ENCODE results near the gene TRIM34.
"Not testable (repeated sequence)": the region's sequence is repeated elsewhere in the genome, so short reads cannot be mapped to it uniquely, and the experiment has no call there.

The TRIM34 gene

DNA sequence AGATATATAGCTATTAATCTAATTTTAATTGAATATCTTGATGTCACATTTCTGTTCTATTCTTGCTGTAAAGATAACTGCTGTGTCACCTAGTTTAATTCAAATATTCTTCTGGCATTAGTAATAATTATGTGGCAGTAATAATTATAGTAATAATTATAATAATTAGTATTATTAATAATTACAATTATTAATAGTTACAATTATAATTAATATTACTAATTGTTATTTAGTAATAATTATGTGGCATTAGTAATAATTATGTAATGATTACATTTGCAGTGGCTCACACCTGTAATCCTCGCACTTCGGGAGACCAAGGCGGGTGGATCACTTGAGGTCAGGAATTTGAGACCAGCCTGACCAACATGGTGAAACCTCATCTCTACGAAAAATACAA, 61.6 kb downstream of the TRIM34 start:
- no peak for DNase-seq

DNA sequence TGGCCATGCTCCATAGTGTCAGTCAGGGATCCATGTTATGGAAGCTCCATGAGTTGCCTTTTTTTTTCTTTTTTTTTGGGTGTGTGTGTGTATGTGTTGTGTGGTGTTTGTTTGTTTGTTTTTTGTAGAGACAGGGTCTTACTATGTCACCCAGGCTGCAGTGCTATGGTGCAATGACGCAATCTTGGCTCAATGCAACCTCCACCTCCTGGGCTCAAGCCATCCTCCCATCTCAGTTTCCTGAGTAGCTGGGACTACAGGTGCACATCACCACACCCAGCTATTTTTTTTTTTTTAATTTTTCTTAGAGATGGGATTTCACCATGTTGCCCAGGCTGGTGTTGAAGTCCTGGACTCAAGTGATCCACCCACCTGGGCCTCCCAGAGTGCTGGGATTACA, 63.7 kb downstream of the TRIM34 start:
- no peak for DNase-seq

DNA sequence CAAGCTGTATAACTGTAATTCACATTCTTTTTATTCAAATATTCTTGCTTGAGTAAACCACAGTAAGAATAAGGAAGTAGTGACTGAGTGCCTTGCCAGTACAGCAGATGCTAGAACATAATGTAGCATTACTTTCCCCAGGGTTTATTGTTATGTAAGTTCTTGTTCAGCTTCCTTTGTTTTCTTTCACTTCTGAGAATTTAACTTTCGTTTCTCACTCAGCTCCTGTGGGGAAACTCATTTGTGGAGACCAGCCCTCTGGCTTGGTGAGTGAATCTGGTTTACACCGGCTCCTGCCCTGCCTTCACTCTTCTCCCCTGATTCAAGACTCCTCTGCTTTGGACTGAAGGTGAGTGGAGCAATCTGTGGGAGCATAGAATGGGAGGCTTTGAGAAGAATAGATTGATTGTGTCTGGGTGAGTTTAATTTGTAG, 64.8 kb downstream of the TRIM34 start, which contains the start of gene TRIM22:
Gene TRIM22 (plus strand): TSS at position 240 of the 433 bp plus-strand sequence. CDS start 6,443 bp downstream, outside the sequence.
- peak; percentile 64 to 90 (median 78) for DNase-seq

DNA sequence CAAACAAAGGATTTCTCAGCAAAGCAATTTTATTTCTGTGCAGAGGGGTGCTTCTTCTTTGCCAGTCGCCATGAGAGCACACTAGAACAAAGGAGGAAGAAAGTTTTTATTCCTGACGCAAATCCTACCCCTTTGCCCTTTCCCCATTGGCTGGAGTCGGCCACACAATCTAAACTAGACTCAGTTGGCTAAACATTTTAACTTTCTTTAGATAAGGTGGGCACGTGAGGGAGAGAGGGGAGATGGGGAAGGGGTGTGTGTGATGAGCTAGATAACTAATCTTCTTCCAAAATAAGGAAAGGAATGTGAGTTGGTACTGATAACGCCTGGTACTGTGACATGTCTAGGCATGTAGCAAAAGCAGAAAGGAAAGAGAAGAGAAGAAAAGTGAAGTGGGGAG, 65.4 kb downstream of the TRIM34 start:
- DNase-seq = peak; percentile 31 to 64 (median 51)

DNA sequence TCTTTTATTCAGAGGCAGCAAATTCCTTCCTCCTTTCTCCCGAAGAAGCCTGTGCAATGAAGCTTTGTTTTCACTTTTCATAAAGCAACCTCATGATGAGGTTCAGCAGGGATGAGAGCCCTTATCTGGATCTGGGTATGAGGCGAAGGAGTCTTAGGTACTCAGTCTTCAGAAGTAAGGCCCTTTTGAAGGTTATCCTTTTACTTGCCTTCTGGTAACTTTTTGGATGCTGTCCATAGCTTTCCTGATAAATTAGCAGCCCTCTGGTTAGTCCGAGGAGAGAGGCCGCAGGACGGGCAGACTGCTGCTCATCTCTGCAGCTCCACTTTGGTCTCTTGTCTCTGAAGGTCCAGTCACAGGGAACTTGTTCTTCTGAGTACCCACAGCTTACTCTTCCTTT, 65.9 kb downstream of the TRIM34 start:
- peak; percentile 3 to 27 (median 16) for DNase-seq

DNA sequence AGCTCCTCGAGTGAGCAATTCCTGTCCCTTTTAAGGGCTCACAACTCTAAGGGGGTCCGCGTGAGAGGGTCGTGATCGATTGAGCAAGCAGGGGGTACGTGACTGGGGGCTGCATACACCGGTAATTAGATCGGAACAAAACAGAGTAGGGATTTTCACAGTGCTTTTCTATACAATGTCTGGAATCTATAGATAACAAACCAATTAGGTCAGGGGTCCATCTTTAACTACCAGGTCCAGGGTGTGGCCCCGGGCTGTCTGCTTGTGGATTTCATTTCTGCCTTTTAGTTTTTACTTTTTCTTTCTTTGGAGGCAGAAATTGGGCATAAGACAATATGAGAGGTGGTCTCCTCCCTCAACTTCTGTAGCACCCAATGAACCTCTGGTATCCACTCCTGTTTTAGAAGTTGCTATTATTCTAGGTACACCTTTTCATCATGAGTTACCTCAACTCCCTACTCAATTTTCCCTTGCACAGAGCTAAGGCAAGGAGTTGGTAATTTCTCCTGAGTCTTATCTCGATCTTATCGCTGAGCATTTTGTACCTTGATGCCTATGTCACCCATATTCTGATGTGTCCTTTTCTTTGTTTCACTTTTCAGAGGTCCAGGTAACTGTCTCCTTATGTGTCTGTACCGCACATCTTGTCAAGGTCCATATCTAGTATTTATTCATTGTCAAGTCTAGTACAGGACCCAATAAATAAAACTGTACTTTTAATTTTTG, 66.6 kb downstream of the TRIM34 start:
- not testable (repeated sequence) for DNase-seq

DNA sequence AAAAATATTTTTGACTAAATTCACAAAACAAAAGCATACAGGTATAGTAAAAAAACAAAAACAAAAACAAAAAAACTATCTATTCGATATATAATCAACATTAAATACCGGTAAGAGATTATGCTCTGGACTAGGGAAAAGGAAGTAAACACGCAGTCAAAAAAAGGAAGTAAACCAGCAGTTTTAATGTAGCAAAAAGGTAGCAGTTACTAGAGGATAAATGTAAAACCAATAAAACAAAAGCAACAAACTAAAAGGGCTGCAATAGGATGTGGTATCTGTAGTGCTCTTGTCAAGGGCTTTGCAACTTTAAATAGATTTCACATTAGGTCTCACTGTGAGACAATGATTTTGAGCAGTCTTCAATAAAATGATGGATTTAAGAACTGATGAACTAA, 67.2 kb downstream of the TRIM34 start:
- peak in 2 of 4 experiments; percentile 27 to 39 for DNase-seq
